ENCODE data around the gene BTG2.
A peak's percentile ranks its signal among the peaks of the same experiment; 100 is the strongest.
"Not testable (repeated sequence)": the region's sequence is repeated elsewhere in the genome, so short reads cannot be mapped to it uniquely, and the experiment has no call there.

Gene BTG2, protein sequence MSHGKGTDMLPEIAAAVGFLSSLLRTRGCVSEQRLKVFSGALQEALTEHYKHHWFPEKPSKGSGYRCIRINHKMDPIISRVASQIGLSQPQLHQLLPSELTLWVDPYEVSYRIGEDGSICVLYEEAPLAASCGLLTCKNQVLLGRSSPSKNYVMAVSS

DNA sequence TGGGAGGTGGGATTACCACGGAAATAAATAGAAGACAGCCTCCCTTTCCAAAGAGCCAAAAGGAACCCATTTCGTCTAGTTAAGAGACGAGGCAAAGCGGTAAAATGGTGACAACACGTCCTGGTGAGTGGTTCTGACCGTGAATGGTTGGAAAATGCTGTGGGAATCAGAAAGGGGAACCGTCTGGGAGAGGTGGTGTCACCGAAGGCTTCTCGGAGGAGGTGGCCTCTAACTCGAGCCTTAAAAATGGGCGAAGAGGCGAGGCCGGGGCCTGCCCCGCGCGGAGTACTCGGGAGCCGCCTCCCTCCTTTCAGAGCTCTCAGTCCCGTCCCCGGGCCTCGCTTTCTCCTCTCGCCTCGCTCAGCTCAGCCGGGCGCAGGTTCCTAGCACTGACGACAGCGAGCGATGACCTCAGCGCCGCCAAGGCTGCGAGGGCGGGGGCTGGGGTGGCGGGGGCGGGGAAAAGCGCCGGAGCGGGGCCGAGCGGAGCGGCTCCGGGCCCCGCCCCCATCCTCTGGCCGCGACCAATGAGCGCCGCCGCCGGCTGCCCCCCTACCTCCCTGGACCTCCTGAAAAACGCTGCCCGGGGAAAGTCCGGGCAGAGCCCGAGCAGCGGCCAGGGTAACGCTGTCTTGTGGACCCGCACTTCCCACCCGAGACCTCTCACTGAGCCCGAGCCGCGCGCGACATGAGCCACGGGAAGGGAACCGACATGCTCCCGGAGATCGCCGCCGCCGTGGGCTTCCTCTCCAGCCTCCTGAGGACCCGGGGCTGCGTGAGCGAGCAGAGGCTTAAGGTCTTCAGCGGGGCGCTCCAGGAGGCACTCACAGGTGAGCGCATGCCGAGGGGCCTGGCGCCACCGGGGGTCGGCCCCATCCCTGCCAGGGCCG is at the start of gene BTG2:
BTG2 (plus strand) TSS at position 601 of the 890 bp plus-strand sequence; CDS start at position 689, 88 bp downstream.
- peaks cover 6% of the 10 kb centered on the region for H3K36me3 ChIP-seq (ENCODE audit: insufficient read depth, low read length)
- peak within 1 kb of the TSS; percentile 96 for H3K4me3 ChIP-seq (ENCODE audit: low read length)
- peaks cover 23% of the 10 kb centered on the region for H3K27me3 ChIP-seq (ENCODE audit: insufficient read depth, low read length)
- peak within 1 kb of the TSS; percentile 14 for H2AFZ ChIP-seq (ENCODE audit: low read depth, low read length)
- peaks cover 2% of the 10 kb centered on the region for H3K9me3 ChIP-seq (ENCODE audit: low read length)
- H3K4me1 ChIP-seq (ENCODE audit: insufficient read depth, low read length), result peaks cover 41% of the 10 kb centered on the region

DNA sequence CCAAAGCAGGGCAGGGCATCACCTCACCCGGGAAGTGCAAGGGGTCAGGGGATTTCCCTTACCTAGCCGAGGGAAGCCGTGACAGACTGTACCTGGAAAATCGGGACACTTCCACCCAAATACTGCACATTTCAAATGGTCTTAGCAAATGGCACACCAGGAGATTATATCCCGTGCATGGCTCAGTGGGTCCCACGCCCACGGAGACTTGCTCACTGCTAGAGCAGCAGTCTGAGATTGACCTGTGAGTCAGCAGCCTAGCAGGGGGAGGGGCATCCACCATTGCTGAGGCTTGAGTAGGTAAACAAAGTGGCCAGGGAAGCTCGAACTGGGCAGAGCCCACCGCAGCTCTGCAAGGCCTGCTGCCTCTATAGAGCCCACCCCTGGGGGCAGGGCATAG is 48.7 kb upstream of the BTG2 start:
- not testable (repeated sequence) for H3K4me1 ChIP-seq (ENCODE audit: insufficient read depth, low read length); H2AFZ ChIP-seq (ENCODE audit: low read depth, low read length); H3K27me3 ChIP-seq (ENCODE audit: insufficient read depth, low read length); H3K36me3 ChIP-seq (ENCODE audit: insufficient read depth, low read length); H3K9me3 ChIP-seq (ENCODE audit: low read length); H3K4me3 ChIP-seq (ENCODE audit: low read length)

DNA sequence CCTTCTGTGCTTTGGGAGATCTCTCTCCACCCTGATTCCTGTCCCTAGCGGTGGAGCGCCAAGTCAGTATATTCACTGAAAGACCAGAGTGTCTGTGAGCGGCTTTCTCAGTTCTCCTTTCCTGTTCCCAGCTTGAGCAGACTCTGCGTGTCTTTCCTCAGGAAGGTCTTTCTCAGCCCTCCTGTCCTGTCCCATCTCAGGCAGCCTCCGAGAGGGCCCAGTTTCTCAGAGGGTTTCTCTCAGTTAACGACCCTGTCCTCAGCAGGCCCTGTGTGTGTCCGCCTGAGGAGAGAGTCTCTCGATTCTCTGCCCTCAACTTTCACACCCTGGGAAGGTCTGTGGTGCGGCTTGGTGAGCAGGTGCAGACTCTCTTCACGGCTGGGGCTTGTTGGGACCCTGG is 41.8 kb upstream of the BTG2 start:
- Histone ChIP-seq H3K36me3 (ENCODE audit: insufficient read depth, low read length) (no peaks in the 10 kb centered on the region), H2AFZ (ENCODE audit: low read depth, low read length) (no peak overlapping the region), H3K4me3 (ENCODE audit: low read length) (no peak overlapping the region), H3K9me3 (ENCODE audit: low read length) (no peaks in the 10 kb centered on the region), H3K27me3 (ENCODE audit: insufficient read depth, low read length) (no peaks in the 10 kb centered on the region), H3K4me1 (ENCODE audit: insufficient read depth, low read length) (no peaks in the 10 kb centered on the region)

DNA sequence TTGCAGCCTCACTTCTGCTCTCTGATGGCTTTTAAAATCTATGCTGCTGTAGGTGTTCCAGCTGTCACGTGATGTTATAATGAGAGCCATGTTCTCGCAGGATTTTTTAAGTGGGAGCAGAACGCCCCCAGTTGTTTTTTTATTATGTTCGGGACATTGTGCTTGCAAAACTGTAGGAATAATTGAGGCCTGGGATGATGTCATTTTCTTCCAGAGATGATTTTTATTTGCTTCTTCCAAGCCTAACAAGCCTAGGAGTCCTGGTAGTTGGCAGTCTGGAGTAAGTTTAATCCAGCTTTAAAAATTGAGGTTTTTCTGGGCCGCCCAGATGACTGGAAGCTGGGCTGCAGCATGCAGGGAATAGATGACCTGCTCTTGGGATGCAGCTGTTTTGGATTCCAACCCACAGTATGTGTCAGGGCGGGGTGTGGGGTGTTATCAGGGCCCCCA is 41.2 kb upstream of the BTG2 start:
- Histone ChIP-seq H3K9me3 (ENCODE audit: low read length) (no peaks in the 10 kb centered on the region), H2AFZ (ENCODE audit: low read depth, low read length) (no peak overlapping the region), H3K4me1 (ENCODE audit: insufficient read depth, low read length) (no peaks in the 10 kb centered on the region), H3K4me3 (ENCODE audit: low read length) (no peak overlapping the region), H3K27me3 (ENCODE audit: insufficient read depth, low read length) (no peaks in the 10 kb centered on the region), H3K36me3 (ENCODE audit: insufficient read depth, low read length) (no peaks in the 10 kb centered on the region)

GRCh38 chr1:203265541-203265940 is 39.8 kb upstream of the BTG2 start:
- no peaks in the 10 kb centered on the region for H3K27me3 ChIP-seq (ENCODE audit: insufficient read depth, low read length)
- no peak overlapping the region for H3K4me3 ChIP-seq (ENCODE audit: low read length)
- no peak overlapping the region for H2AFZ ChIP-seq (ENCODE audit: low read depth, low read length)
- no peaks in the 10 kb centered on the region for H3K9me3 ChIP-seq (ENCODE audit: low read length)
- no peaks in the 10 kb centered on the region for H3K36me3 ChIP-seq (ENCODE audit: insufficient read depth, low read length)
- no peaks in the 10 kb centered on the region for H3K4me1 ChIP-seq (ENCODE audit: insufficient read depth, low read length)

- not testable (repeated sequence) for H2AFZ ChIP-seq (ENCODE audit: low read depth, low read length); H3K4me3 ChIP-seq (ENCODE audit: low read length); H3K27me3 ChIP-seq (ENCODE audit: insufficient read depth, low read length); H3K4me1 ChIP-seq (ENCODE audit: insufficient read depth, low read length); H3K36me3 ChIP-seq (ENCODE audit: insufficient read depth, low read length); H3K9me3 ChIP-seq (ENCODE audit: low read length)
These were observed 39.2 kb upstream of the BTG2 start for GRCh38 chr1:203266140-203266539.

GRCh38 chr1:203267347-203267846 is 37.9 kb upstream of the BTG2 start:
- H3K4me3 ChIP-seq (ENCODE audit: low read length), result peak overlapping the region; percentile 44
- no peaks in the 10 kb centered on the region for H3K27me3 ChIP-seq (ENCODE audit: insufficient read depth, low read length)
- H2AFZ ChIP-seq (ENCODE audit: low read depth, low read length), result no peak overlapping the region
- no peaks in the 10 kb centered on the region for H3K36me3 ChIP-seq (ENCODE audit: insufficient read depth, low read length)
- H3K4me1 ChIP-seq (ENCODE audit: insufficient read depth, low read length), result peaks cover 3% of the 10 kb centered on the region
- H3K9me3 ChIP-seq (ENCODE audit: low read length), result no peaks in the 10 kb centered on the region

DNA sequence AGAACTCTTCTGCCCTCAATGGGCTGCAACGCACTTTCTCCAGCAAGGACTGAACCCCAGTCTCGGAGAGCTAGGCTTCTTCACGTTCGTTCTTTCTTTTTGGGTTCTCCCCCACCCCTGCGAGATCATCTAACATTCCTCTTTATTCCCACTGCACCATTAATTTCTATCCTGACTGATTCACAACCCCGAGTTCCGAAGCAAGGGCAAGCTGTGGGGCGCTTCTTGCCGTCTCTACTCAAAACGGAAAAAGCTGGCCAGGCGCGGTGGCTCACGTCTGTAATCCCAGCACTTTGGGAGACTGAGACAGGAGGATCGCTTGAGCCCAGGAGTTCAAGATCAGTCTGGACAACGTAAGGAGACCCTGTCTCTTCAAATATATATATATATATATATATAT is 37.4 kb upstream of the BTG2 start:
- H3K9me3 ChIP-seq (ENCODE audit: low read length), result no peaks in the 10 kb centered on the region
- H3K4me1 ChIP-seq (ENCODE audit: insufficient read depth, low read length), result peaks cover 3% of the 10 kb centered on the region
- H2AFZ ChIP-seq (ENCODE audit: low read depth, low read length), result no peak overlapping the region
- H3K36me3 ChIP-seq (ENCODE audit: insufficient read depth, low read length), result no peaks in the 10 kb centered on the region
- no peak overlapping the region for H3K4me3 ChIP-seq (ENCODE audit: low read length)
- no peaks in the 10 kb centered on the region for H3K27me3 ChIP-seq (ENCODE audit: insufficient read depth, low read length)

- no peaks in the 10 kb centered on the region for H3K36me3 ChIP-seq (ENCODE audit: insufficient read depth, low read length)
- H3K4me3 ChIP-seq (ENCODE audit: low read length), result no peak overlapping the region
These were observed 36.2 kb upstream of the BTG2 start for GRCh38 chr1:203268901-203269653.

DNA sequence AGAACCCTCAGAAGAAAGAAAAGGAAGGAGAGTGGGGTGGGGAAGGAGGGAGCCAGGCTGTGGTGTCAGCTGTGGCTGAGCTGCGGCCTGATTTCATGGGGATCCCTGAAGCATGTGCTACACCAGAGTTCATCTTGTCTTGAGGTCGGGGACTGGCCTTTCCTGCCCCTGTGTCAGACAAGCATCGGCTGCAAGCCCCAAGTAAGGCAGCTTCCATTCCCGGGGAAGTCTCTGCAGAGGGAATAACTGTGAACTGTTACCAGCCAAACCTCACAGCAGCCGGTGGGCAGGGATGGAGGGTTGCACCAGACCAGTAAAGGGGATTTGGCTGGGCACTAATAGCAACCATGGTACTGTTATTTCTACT is 35.7 kb upstream of the BTG2 start:
- Histone ChIP-seq H3K9me3 (ENCODE audit: low read length) (no peaks in the 10 kb centered on the region), H3K27me3 (ENCODE audit: insufficient read depth, low read length) (no peaks in the 10 kb centered on the region), H3K4me1 (ENCODE audit: insufficient read depth, low read length) (peaks cover 16% of the 10 kb centered on the region), H3K36me3 (ENCODE audit: insufficient read depth, low read length) (no peaks in the 10 kb centered on the region), H2AFZ (ENCODE audit: low read depth, low read length) (no peak overlapping the region), H3K4me3 (ENCODE audit: low read length) (no peak overlapping the region)

More at GRCh38 chr1:203268901-203269653, 36.2 kb upstream of the BTG2 start:
- no peaks in the 10 kb centered on the region for H3K27me3 ChIP-seq (ENCODE audit: insufficient read depth, low read length)
- no peak overlapping the region for H2AFZ ChIP-seq (ENCODE audit: low read depth, low read length)
- H3K4me1 ChIP-seq (ENCODE audit: insufficient read depth, low read length), result peaks cover 13% of the 10 kb centered on the region
- no peaks in the 10 kb centered on the region for H3K9me3 ChIP-seq (ENCODE audit: low read length)

DNA sequence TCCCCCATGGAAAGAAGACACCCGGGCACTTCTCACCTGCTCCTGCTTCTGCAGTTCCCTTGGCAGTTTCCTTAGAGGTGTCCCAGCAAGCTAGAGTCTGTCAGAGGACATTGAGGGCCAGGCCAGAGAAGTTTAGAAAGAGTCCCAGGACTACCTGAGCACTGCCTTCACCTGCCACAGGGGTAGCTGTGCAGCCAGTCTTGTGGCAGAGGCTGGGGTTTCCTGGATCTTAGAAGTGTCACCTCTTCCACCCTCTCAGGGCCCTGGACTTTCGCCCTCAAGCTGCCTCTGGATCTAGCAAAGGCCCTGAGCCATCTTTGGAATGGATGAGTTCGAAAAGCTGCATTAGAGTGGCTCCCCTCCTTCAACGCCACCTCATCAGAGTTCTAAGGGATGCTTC is 34.9 kb upstream of the BTG2 start:
- peaks cover 18% of the 10 kb centered on the region for H3K4me1 ChIP-seq (ENCODE audit: insufficient read depth, low read length)
- H3K36me3 ChIP-seq (ENCODE audit: insufficient read depth, low read length), result no peaks in the 10 kb centered on the region
- no peaks in the 10 kb centered on the region for H3K27me3 ChIP-seq (ENCODE audit: insufficient read depth, low read length)

DNA sequence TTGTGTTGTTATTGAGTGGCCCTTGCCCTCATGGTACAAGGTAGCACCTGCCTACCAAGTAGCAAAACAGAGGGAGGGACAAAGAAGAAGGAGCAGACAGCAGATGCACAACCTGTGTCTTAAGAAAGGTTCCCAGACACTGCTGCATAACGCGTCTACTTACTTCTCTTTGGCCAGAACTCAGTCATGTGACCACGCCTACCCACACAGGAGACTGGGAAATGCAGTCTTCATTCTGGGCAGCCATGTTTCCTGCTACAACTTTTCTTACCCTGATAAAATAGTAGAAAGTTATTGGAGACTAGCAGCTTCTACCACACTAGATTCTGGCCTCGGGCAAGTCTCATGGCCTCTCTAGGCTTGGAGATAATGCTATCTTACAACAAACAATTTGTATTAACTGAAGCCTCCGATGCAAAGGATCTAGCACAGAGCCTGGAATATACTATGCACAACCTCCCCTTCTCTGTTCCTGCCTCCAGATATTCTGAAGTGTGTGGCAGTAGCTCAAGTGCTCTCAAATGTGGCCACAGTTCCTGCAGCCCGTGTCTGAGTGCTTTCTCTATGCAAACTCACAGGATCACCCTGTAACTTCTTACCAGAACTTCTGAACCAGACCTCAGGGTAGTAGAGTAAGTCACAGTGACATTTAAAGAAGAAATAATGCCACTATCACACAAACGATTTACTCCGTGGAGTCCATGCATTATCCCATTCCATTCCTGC is 34.1 kb upstream of the BTG2 start:
- H3K4me3 ChIP-seq (ENCODE audit: low read length), result no peak overlapping the region
- H3K4me1 ChIP-seq (ENCODE audit: insufficient read depth, low read length), result peaks cover 18% of the 10 kb centered on the region
- no peaks in the 10 kb centered on the region for H3K9me3 ChIP-seq (ENCODE audit: low read length)
- no peaks in the 10 kb centered on the region for H3K27me3 ChIP-seq (ENCODE audit: insufficient read depth, low read length)
- H2AFZ ChIP-seq (ENCODE audit: low read depth, low read length), result peak overlapping the region; percentile 21
- H3K36me3 ChIP-seq (ENCODE audit: insufficient read depth, low read length), result no peaks in the 10 kb centered on the region

More for the DNA sequence above, 34.9 kb upstream of the BTG2 start:
- Histone ChIP-seq H3K4me3 (ENCODE audit: low read length) (no peak overlapping the region), H3K9me3 (ENCODE audit: low read length) (no peaks in the 10 kb centered on the region), H2AFZ (ENCODE audit: low read depth, low read length) (peak overlapping the region; percentile 21)

Data from neuron (in vitro differentiated cells).